PFSK-1 (cell line): ENCODE results near the gene PDE8B.

Experiments used
- POLR2AphosphoS5 ChIP-seq: IDR thresholded peaks from 2 replicates; pipeline ENCODE4 v1.6.1; 2012; ENCODE audit warnings: low read depth, mild to moderate bottlenecking, control low read depth, low read length, moderate library complexity
- SIN3A ChIP-seq: IDR thresholded peaks from 2 replicates; pipeline ENCODE4 v1.6.1; 2012; ENCODE audit warnings: mild to moderate bottlenecking, low read length, moderate library complexity, borderline replicate concordance; ENCODE audit not compliant: insufficient read depth
- TF ChIP-seq, protein P1 (sequence below), 2 experiments: IDR thresholded peaks; 2 replicates each; pipeline versions ENCODE4 v1.6.1 to v1.8.0; 2011 to 2012; ENCODE audit warnings: low read depth in 2 of 2, low read length in 2 of 2, control low read depth in 1 of 2, inconsistent platforms in 1 of 2, mild to moderate bottlenecking in 1 of 2, moderate library complexity in 1 of 2; ENCODE audit not compliant: insufficient read depth in 1 of 2

DNA sequence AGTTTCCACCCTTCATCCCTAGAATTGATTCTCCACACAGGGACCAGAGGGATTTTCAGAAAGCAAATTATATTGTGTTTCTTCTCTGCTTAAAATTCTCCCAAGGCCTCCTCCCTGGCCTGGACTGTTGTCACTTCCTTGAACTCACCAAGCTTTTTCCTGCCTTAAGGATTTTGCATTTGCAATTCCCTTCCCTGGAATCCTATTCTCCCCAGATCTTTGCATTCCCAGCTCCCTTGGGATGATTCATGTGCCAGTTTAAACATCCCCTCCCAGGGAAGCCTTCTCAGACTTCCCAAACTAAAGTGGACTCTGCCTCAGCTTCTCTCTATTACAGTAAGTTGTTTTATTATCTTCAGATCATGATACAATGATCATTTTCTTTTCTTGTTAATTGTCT lies 35.2 kb upstream of the PDE8B start:
- TF ChIP-seq, protein P1, sequence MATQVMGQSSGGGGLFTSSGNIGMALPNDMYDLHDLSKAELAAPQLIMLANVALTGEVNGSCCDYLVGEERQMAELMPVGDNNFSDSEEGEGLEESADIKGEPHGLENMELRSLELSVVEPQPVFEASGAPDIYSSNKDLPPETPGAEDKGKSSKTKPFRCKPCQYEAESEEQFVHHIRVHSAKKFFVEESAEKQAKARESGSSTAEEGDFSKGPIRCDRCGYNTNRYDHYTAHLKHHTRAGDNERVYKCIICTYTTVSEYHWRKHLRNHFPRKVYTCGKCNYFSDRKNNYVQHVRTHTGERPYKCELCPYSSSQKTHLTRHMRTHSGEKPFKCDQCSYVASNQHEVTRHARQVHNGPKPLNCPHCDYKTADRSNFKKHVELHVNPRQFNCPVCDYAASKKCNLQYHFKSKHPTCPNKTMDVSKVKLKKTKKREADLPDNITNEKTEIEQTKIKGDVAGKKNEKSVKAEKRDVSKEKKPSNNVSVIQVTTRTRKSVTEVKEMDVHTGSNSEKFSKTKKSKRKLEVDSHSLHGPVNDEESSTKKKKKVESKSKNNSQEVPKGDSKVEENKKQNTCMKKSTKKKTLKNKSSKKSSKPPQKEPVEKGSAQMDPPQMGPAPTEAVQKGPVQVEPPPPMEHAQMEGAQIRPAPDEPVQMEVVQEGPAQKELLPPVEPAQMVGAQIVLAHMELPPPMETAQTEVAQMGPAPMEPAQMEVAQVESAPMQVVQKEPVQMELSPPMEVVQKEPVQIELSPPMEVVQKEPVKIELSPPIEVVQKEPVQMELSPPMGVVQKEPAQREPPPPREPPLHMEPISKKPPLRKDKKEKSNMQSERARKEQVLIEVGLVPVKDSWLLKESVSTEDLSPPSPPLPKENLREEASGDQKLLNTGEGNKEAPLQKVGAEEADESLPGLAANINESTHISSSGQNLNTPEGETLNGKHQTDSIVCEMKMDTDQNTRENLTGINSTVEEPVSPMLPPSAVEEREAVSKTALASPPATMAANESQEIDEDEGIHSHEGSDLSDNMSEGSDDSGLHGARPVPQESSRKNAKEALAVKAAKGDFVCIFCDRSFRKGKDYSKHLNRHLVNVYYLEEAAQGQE (IDR thresholded peaks at IDR 0.05; ENCODE audit: insufficient read depth in 1 of 2, low read depth in 2 of 2, low read length in 2 of 2), result no peak
- TF ChIP-seq SIN3A, result no peak
- TF ChIP-seq POLR2AphosphoS5, result no peak
